Activated CD4-positive, CD25-positive, alpha-beta regulatory T cell treated with anti-CD3 and anti-CD28 coated beads, Interleukin-2, amount 50 U/mL, for 24 hours (primary cell): ENCODE data around the gene PDGFC.
"Not testable (repeated sequence)": the region's sequence is repeated elsewhere in the genome, so short reads cannot be mapped to it uniquely, and the experiment has no call there.

Experiments used
- ATAC-seq, 2 donors: fragments of 150-1000 bp; cut with Tn5 transposase; one replicate each; pipeline ENCODE4 v1.10.0; 2021; ENCODE audit warnings: mild to moderate bottlenecking in 1 of 2, moderate library complexity in 1 of 2

Gene PDGFC

DNA sequence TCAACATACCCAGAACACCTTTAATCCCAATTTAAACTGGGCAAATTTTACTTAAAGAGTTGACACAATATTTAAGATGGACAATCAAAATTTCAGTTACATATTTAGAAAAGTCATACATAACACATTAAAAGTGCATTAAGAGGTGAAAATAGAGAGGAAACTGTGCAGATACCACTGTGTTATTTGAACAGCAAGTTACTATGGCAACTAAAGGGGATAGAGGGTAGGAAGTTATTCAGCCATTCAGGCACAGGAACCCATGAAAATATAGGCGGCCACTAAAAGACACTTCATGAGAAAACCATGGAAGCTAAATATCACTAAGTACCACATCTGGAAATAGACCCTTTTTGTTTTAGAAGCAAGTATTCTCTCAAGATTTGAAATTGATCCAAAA is 75.1 kb downstream of the PDGFC start:
- no peak for ATAC-seq

DNA sequence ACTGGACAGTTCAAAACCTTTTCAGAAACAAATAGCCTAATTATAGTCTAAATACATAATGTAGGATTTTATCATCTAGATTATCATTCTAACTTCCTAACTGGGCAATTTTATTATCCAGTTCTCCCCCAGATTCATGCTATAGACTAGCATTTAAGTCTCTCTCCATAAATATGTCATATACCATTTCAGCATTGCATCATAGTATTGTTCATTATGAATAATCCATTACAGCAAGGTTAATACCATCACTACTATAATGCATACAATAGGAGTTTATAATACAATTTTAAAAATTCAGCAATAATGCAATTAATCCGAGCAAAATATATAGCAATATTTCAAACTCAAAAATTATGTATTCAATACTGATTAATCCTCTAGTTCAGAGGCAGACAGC is 77.4 kb downstream of the PDGFC start:
- ATAC-seq: no peak

DNA sequence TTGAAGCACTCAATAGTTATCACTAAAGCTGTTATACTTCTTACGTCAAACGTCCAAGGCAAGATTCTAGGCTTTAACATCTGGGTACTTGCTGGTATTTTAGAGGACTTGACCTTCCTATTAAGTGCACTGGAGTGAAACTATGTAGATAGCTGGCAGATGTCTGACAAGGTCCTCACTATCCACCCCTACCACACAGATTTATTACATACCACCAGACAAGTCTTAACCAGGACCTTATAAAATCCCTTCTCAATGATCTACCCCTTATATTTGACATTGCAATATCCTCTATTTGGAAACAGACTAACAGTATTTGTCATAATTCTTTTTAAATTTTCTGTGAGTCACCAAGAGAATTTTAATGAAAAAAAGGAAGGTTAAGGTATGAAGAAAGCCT is 78.8 kb downstream of the PDGFC start:
- no peak for ATAC-seq

DNA sequence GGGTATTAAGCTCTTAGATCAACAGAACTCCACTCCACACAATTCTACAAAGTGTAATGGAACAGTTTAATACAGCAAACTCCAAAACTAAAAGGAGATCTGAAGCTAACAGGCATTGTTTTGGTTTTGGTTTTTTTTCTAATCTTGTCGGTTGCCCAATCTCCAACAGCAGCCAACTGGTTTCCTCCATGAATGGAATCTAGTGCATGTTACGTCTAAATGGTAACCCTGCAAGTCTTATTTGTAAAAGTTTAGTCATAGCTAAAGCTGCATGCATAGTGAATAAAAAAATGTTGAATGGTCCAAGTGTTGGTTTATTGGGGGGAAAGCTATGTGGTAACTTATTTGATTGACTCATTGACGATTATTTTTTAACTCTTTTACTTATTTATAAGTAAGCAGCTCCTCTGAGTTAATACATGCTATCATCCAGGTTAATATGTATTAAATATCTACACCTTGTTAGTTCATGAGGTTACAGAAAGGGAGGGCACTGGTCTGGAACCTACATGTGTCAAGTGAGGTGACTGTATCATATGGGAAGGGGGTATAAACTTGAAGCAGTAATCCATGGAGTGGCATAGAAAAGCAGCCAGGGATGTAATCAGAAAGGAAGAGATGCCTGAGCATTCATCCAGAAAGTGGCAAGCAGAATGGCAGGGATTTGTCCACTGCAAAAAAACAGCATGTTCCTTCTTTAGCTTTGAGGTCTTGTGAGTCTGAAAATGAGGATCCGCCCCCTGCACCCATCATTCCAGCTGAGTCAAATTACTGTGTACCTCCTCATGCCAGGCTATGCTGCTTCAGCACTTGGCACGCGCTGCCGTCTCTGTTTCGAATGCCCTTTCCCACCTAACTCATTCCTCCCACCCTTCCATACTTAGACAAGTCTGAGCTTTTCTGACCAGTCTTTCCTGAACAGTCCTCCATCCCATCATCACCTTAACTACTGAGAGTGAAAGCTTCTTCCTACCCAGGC is 81.7 kb downstream of the PDGFC start:
- no peak for ATAC-seq

DNA sequence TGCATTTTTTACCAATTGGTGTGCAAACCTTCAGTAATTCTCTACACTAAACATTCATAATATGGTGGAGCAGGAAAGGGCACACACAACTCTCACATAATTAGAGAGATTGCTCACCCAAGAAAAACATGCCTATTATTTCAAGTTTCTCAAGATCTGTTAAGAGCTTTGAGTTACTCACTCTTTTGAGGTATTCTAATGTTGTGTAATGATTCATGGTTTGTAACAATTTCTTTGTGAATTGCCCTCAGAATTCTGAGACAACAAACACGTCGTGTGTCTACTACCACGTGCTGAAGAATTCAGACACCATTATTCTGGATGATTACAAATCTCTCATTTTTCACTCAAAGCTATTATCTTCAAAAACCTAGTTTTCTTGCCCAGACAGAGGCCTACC is 82.8 kb downstream of the PDGFC start:
- no peak for ATAC-seq

DNA sequence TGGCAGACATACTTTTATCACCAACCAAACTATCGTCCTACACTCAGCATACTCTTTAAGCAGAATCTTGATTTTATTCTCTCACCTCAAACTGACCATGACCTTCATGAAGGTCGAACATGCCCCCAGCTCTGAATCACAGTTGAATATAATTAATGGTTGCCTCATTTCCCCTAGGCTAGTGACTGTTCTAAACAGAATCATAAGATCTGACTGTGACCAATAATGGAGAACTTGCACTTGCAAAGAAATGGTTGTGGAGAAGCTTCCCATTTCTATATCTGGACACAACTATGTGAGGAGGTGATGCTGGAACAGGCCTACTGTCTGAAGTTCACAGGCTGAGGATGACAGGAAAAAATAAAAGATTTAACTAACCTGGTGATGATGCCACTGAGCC is 85.1 kb downstream of the PDGFC start:
- ATAC-seq: no peak

DNA sequence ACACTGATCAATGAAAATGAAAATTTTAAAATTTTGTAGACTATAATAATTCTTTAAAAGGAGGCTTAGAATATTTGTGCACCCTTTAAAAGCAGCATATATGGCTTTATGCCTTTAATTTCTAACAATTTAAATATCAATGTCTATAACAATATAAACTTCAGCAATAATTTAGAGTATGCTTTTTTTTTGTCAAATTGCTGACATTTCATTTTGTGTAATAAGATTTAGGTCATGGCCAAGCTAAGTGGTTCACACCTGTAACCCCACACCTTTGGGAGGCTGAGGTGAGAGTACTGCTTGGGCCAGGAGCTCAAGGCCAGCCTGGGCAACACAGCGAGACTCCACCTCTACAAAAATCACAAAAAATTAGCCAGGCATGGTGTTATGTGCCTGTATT is 86.2 kb downstream of the PDGFC start:
- no peak for ATAC-seq

DNA sequence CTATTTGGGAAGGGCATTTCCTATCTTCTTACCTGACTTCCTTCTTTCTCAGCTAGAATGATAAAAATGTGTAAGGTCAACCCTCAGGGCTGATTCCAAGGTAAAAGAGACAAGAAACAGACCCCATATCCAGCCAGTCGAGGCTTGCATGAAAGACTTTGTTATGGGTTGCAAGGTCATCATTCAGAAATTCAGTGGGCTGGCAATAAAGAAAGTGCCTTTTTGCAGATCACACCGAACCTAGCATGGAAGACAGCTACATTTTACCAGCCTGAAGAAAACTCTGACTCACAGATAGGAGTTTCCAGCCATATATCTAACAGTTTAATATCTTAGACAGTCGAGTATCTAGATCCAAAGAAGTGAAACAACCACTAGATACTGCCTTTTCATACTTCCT is 87.4 kb downstream of the PDGFC start:
- no peak for ATAC-seq

DNA sequence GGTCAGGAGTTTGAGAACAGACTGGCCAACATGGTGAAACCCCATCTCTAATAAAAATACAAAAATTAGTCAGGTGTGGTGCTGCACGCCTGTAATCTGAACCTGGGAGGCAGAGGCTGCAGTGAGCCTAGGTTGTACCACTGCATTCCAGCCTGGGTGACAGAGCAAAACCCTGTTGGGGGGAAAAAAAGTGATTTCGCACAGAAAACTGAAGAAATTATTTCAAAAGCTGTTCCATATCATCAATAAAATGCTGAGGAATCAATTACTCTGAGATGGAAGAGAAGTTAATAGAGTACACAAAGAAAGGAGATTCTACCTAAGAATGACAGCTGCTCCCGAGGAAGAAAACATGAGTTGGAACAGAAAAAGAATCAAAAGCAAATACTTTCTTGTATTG is 95.9 kb downstream of the PDGFC start:
- no peak for ATAC-seq

DNA sequence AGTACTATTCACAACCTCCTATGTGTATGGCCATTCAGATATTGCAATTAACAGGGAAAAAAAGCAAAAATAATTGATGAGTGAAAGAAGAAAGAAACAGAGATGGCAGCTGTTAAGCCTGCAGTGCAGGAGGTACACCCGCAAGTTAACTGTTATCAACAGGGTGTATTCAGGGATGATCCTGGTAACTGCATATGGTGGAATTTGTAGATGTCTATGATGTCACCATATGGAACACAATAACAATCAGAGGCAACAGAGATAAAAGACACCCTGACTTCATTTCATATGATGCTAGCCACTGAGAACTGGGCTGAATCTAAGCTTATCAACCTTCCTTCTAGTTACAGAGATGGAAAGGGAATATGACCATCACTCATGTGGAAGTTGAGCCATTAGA is 96.5 kb downstream of the PDGFC start:
- no peak for ATAC-seq

DNA sequence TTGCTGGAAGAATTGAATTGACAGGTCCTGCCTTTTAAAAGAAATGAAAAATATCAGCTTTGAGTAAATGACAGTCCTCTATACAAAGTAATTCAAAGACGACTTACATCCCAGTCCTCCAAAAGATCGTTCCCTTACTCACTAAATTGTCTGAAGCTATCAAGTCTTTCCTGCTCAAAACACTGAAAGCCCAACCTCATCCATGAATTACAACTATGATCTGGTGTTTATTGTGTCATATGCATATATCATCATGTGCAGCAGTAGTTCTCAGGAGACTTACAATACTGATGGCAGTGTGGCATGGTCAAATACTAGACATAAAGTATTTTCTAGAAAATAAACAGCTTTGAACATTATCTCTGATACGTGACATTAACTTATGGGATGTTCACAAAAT is 97.8 kb downstream of the PDGFC start:
- ATAC-seq: no peak

DNA sequence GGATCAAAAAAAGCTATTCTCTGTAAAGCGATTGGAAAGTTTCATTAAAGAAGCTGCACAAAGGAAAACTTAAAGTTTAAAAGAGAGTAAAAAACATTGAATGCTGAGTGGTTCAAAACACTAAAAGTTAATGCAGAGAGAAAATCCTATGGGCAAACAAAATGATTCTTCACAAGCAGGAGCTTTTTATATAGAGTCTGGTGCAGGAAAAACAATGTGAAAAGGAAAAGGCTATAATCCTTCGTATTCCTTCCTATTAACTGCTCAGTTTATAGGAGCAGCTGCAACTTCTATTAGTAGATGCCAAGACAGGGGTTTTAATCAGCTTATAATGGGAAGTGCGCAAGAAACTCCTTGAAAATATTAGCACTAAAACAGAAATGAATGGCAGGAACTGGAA is 100.7 kb downstream of the PDGFC start:
- no peak for ATAC-seq

DNA sequence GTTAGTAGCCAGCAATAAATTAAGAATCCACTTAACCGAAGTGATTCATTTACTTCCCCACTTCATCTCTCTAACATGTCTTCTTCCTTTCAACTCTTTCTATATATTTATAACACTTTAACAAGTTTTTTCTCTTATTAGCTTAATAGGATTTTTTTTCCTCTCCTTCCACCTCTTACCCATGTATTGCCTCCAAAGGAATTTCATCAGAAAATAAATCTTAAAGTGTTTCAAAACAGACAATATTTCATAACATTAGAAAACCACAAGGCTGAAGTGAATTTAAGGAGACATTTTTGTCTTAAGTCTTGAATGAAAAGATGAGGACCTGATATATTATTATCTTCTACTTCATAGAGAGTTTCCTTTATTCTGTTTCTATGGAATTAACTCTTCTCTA is 101.5 kb downstream of the PDGFC start:
- ATAC-seq: no peak

DNA sequence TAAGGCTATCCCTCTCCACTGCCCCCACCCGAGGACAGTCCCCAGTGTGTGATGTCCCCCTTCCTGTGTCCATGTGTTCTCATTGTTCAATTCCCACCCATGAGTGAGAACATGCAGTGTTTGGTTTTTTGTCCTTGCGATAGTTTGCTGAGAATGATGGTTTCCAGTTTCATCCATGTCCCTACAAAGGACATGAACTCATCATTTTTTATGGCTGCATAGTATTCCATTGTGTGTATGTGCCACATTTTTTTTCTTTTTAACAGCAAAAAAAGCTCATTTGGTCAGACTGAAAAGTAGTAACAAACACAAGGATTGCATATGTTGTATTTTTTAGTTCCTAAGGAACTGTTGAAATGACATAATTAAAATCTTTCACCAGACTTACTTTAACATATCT is 105.5 kb downstream of the PDGFC start:
- not testable (repeated sequence) for ATAC-seq

DNA sequence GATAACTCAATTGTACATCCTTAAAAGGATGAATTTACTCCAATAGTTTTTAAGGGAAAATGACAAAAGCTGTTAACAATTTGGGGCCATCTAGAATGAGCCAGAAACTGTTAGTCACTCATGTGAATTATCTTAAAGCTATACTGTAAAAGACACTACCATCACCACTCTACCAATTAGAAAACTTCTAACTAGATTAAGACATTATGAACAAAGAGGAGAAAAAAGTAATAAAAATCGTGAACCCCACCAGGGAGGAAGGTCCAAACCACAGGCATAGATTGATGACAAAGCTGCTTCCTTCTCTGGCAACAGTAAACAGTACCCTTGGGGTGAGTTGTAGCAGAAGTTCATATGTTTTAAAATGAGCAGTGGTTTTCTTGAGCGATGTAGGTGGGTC is 106.1 kb downstream of the PDGFC start:
- ATAC-seq: no peak

DNA sequence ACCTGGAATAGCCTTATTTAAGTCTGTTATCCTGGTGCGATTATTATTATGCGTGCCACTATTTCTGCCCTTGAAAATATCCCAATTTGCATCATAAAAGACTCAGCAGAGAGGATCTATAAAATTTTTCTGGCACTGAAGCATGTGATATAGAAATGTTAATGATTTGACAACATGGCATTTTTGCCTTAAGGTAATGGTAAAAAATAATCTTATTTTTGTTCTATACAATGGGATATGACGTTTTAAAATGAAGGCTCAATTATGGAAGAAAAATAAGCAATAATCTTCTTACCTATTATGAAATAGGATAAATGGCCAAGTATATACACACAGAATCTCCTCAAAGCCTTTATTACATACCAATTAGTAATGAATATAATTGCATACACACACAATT is 113.5 kb downstream of the PDGFC start:
- ATAC-seq: no peak

DNA sequence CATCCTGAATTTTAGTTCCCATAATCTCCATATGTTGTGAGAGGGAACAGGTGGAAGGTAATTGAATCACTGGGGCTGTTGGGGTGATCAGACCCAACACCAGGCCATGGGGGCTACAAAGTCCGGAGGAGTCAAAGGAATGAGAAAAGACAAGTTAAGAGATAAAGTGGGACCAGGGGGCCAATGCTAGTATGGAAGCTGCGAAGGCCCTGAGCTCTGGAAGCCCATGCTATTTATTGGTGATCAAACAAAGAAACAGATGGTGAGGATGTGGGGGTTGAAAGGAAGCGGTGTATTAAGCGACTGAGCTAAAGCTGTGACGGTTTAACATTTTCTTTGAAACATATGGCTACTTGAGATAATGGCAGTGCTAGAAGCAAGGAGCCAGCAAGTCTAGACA is 132.8 kb downstream of the PDGFC start:
- ATAC-seq: no peak

DNA sequence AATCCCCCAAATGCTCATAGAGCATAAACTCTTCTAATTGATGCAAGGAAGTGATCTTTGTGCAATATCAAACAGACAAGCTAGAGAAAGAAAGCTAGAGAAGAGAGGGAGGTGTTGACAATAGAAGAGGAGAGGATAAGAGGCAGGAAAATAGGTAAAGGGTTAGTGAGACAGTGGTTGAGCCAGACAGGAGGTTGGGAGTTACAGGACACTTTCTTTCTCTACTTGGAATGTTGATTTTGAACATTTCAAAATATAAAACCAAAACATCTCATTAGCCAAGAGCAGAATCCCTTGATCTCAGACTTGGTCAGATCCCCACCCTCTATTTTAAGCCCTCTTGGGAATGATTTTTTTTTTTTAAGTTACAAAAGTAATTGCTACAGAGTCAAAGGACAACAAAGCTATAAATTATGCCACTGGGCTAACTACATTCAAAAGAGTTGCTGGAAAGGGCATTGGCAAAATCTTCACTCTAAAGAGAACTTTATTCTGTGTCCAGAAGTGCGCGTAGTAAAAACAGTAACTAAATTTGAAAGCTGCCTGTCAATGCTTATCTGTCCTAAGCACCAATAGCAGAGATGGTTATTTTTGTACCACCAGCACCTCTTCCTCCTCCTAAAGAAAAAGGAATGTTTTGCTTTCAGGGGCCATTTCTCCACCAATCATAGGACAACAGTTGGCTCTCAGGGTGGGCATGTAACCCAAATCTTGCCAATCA is 133.8 kb downstream of the PDGFC start:
- ATAC-seq: no peak

DNA sequence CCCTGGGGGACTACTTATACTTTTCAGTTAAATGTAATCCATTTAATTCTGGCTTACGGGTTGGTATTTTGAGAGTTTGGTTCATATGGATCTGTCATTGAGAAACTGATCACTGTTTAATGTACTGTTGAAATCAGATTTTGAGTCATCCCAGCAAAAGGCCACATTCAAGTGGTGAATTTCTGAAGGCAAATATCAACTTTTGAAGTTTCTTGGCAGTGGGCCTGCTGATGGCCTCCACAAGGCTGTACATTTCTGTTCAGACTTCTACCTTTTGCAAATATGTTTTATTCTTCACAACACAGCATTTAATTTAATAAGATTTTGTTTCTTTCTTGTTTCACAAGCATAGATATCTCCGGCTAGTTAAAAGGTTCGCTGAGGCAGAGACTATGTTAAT is 138.7 kb downstream of the PDGFC start:
- ATAC-seq: no peak

DNA sequence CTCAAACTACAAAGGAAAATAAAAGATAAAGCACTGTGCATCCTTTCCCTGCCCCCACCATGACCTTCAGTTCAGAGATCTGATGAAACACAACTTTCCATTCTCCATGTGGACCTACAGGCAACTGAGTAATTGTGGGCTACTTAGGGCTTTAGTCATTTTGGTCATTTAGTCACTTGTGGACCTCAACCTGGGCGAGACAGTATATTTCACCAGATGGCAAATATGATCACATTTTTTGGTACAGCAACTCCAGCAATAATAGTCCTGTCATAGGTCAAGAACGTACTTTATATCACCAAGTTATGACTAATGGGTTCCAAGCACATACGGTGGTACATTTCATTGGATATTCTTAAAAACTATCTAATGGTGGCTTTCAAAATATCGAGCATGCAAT is 141.2 kb downstream of the PDGFC start:
- no peak for ATAC-seq

DNA sequence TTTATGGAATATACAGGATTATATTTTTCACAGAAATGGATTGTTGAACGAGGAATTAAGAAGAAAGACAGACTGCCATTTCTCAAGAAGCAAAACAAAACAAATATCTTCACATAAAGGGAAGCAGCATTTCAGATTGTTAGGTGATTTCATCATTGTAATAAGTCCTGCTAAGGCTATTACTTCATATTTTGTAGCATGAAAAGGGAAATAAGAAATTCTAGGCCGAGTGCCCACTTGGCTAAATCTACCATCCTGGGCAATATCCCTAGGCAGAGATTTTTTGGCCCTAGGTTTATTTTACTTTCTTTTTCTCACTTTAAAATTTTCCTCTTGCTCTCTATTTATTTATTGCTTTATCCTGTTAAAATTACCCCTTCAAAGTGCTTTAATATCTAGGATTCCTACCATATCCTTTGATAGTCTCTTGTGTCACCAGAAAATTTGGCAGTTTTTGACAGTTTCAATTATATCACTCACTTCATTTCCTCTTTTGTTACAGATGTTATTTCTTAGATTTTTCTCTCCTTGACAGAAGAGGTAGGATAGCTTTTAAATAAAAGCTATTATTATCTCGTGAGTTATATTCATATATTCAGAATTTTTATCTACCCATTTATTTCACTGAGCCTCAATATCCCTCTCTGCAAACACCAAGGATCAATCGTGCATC is 142.3 kb downstream of the PDGFC start:
- ATAC-seq: no peak

DNA sequence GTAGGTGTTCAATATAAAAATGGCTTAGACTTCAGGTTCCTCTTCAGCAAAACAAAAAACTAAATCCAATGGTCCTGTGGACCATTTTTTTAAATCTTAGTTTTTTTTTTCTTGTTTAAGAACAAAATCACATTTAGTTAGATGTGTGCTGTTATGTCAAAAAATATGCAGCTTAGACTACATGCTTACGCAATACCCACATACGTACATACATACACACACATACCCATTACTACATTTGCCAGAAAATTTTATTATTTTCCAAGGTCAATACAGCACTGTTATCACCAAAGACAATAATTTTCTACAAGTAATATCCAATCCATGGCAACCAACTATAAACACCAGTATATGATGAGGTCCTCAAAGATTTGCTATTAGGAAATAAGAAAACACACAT is 144.1 kb downstream of the PDGFC start:
- ATAC-seq: no peak

DNA sequence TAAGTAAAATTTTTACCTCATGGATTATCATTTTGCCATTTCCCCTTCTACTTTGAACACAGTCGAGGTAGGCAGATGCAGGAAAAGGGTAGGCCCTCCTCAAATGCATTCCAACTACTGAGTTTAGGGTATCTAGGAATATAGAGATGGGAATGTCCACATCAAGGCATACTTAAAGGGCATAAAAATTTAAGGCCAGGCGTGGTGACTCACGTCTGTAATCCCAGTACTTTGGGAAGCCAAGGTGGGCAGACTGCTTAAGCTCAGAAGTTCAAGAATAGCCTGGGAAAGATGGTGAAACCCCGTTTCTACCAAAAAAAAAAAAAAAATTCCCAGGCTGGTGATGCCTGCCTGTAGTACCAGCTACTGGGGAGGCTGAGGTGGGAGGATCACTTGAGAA is 146.5 kb downstream of the PDGFC start:
- ATAC-seq: no peak
